Ectodermal cell (in vitro differentiated cells): Measurements from ENCODE around the gene COLQ. TPM values are rescaled to one million over a fixed set of nuclear protein-coding genes. Genes with fewer than 3 reads are reported as not detected.

Source experiments
- H3K27ac ChIP-seq: 2 replicates; pipeline ENCODE4 v1.7.0; 2013; ENCODE audit warnings: mild to moderate bottlenecking, low read depth, low read length; ENCODE audit not compliant: insufficient read depth, poor library complexity, severe bottlenecking
- H3K27me3 ChIP-seq: 2 replicates; pipeline ENCODE4 v1.7.0; 2013; ENCODE audit warnings: mild to moderate bottlenecking, low read length; ENCODE audit not compliant: insufficient read depth, control insufficient read depth, poor library complexity, severe bottlenecking
- H3K36me3 ChIP-seq: one replicate; pipeline ENCODE4 v1.7.0; 2013; ENCODE audit warnings: low read length; ENCODE audit not compliant: control insufficient read depth, insufficient read depth
- H3K4me1 ChIP-seq: one replicate; pipeline ENCODE4 v1.7.0; 2013; ENCODE audit warnings: low read length; ENCODE audit not compliant: control insufficient read depth, insufficient read depth
- H3K4me3 ChIP-seq: 2 replicates; pipeline ENCODE4 v1.7.0; 2013; ENCODE audit warnings: low read depth, low read length, control low read depth; ENCODE audit not compliant: insufficient read depth
- H3K9me3 ChIP-seq: 2 replicates; pipeline ENCODE4 v1.7.0; 2013; ENCODE audit warnings: mild to moderate bottlenecking, low read length, moderate library complexity; ENCODE audit not compliant: control insufficient read depth
- WGBS, 2 experiments: methylation state at CpG; one replicate each; pipeline ENCODE4 v1.1.7; 2013; ENCODE audit warnings: missing lambda C conversion rate in 2 of 2; 5-methylcytosine and 5-hydroxymethylcytosine counted together
- polyA plus RNA-seq, 4 experiments: library from polyadenylated mRNA; stranded (reverse); fragments of 50-300 nt; gene quantifications; one replicate each; pipeline ENCODE4 v1.2.3, GENCODE V29; 2013

COLQ gene
- polyA plus RNA-seq (2013, experiment 1 of 4): 4.8 TPM
- 3.3 TPM for polyA plus RNA-seq (2013, experiment 2 of 4)
- polyA plus RNA-seq (2013, experiment 3 of 4): 4.2 TPM
- 2.8 TPM for polyA plus RNA-seq (2013, experiment 4 of 4)

DNA sequence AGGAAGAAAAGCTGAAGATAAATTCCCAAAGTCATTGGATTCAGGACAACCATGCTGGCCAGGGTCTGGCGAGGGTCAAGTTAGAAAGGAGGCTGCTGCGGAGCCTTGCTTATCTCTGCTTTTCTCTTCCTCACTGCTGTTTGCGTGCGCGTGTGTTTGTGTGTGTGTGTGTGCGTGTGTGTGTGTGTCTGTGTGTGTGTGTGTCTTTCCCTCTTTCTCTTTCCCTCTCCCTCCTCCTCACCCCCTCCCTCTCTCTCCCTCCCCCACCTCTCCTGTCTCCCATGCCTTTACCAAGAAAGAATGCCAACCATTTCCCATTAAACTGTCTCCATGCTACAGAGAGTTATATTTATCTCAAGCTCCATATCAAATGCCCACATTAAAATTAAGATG, at the start of gene COLQ:
Gene COLQ, minus strand, starts transcription at position 134 of the 393 bp plus-strand sequence. Its CDS starts 81 bp downstream, at position 53.
- no peaks in the 10 kb centered on the region for H3K9me3 ChIP-seq
- peaks cover 4% of the 10 kb centered on the region for H3K4me1 ChIP-seq
- no peaks in the 10 kb centered on the region for H3K36me3 ChIP-seq
- no peak within 1 kb of the TSS for H3K4me3 ChIP-seq
- H3K27me3 ChIP-seq: no peaks in the 10 kb centered on the region
- no peak within 1 kb of the TSS for H3K27ac ChIP-seq
- 44 to 69% methylated on average over 2 of the region's 6 CpGs for WGBS, 2 experiments

DNA sequence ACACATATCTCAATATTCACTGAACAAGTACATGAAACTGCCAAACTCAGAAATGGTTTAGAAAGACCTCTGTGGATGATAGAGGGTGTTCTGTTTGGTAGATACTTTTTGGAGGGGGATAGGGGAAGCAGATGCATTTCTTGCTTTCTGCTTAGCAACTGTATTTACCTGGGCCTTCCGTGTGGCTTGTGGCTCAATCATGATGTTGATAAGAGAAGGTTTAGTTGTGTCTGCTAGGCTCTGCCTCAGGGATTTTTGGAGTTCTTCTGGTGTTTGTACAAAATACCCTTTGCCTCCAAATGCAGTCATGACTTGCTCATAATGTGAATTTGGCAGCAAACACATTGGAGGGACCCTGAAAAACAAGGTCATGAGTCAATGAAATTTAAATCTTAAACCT, 41.7 kb upstream of the COLQ start:
- no peak overlapping the region for H3K27ac ChIP-seq
- H3K9me3 ChIP-seq: no peaks in the 10 kb centered on the region
- H3K36me3 ChIP-seq: peaks cover 28% of the 10 kb centered on the region
- no peaks in the 10 kb centered on the region for H3K27me3 ChIP-seq
- H3K4me3 ChIP-seq: no peak overlapping the region
- H3K4me1 ChIP-seq: no peaks in the 10 kb centered on the region
- WGBS, 2 experiments: 96 to 100% methylated on average over 1 of the region's 1 CpG

DNA sequence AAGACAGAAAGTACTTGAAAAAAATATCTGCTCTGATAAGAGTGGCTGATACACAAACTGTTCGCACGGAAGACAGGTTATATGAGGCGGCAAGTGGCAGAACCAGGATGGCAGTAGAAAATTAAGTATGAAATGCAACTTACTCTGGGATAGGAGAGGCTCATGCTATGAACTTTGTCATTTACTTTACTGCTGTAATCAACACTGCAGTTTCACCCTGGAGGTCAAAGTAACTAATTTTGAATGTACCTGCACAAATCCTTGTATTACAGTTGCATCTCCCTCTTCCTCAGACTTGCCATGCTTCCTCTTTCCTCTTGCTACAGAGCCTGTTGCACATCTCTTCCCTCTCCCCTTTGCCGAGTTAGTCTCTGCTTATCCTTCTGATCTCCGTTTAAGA, 41.1 kb upstream of the COLQ start:
- 93 to 94% methylated on average over 5 of the region's 5 CpGs for WGBS, 2 experiments
- no peaks in the 10 kb centered on the region for H3K4me1 ChIP-seq
- H3K27me3 ChIP-seq: no peaks in the 10 kb centered on the region
- H3K4me3 ChIP-seq: no peak overlapping the region
- no peak overlapping the region for H3K27ac ChIP-seq
- no peaks in the 10 kb centered on the region for H3K9me3 ChIP-seq
- H3K36me3 ChIP-seq: peaks cover 25% of the 10 kb centered on the region

DNA sequence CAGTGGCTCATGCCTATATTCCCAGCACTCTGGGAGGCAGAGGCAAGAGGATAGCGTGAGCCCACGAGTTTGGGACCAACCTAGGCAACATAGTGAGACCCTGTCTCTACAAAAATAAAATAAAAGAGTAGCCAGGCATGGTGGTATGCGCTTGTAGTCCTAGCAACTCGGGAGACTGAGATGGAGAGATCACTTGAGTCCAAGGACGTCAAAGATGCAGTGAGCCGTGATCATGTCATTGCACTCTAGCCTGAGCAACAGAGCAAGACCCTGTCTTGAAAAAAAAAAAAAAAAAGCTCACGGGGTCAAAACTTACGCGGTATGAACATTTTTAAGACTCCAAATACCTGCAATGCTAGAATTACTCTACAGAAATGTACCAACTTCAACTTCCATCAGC, 37.1 kb upstream of the COLQ start:
- peaks cover 3% of the 10 kb centered on the region for H3K36me3 ChIP-seq
- H3K4me3 ChIP-seq: no peak overlapping the region
- H3K4me1 ChIP-seq: no peaks in the 10 kb centered on the region
- no peaks in the 10 kb centered on the region for H3K27me3 ChIP-seq
- H3K27ac ChIP-seq: no peak overlapping the region
- WGBS, 2 experiments: 94 to 96% methylated on average over 9 of the region's 9 CpGs
- no peaks in the 10 kb centered on the region for H3K9me3 ChIP-seq

DNA sequence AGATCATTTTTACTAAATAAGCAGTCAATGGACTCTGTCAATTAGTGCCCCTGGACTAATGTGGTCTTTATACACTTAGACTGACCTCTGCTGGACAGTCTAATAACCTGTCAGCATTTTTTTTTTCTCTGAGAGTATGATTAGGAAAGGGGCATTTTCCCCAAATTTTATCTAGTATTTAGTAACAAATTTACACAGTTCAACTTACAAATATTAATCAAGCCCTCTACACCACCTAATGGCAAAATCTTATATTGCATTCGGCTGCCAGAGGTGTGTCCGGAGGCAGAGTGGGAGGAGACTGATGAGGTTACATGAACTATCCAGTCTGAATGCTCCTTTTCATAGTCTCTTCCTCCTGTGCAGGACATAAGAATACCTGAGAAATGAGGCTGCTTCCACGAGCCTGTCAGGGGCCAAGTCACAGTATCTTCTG, 36.0 kb upstream of the COLQ start:
- 37 to 38% methylated on average over 3 of the region's 3 CpGs for WGBS, 2 experiments
- Histone ChIP-seq H3K4me3 (no peak overlapping the region), H3K27me3 (no peaks in the 10 kb centered on the region), H3K27ac (no peak overlapping the region), H3K36me3 (peaks cover 3% of the 10 kb centered on the region), H3K4me1 (no peaks in the 10 kb centered on the region), H3K9me3 (no peaks in the 10 kb centered on the region)

DNA sequence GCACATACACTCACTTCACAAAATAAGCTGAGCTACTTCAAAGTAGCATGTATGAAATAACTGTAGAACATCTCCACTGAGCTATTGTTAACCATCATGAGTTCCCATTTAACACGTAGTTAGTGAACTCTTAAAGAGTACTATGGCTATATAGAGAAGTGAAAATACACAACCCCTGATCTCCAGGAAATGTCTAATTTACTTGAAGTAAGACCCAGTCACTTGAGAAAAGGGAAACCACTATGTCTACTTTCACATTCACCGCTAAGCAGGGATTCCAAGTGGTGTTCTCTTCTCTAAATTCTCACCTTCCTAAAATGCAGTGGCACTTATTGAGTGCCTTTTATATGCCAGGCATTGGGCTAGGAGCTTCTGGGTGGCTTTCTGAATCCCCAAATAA, 35.0 kb upstream of the COLQ start:
- Histone ChIP-seq H3K4me1 (no peaks in the 10 kb centered on the region), H3K4me3 (no peak overlapping the region), H3K36me3 (peaks cover 7% of the 10 kb centered on the region), H3K27ac (no peak overlapping the region), H3K27me3 (no peaks in the 10 kb centered on the region), H3K9me3 (no peaks in the 10 kb centered on the region)
- WGBS, 2 experiments: 86 to 95% methylated on average over 1 to 2 of the region's 2 CpGs

DNA sequence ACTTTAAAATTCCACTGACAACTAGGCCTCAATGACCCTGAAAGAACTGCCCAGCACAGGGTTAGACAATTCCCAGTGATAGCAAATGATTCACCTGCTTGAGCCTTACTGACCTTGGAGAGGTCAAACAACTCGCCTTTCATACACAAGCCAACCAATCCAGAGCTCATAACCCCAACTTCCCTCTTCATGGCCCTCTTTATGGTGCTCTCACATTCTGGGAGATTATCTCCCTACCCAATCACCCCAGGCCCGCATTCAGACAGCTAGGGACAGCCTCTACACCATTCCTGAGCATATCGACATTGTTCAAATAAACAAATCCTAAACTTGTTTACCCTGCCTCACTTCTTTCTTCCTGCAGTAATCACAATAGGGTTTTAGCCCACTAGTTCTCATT, 32.2 kb upstream of the COLQ start:
- H3K4me3 ChIP-seq: no peak overlapping the region
- no peaks in the 10 kb centered on the region for H3K4me1 ChIP-seq
- H3K36me3 ChIP-seq: peaks cover 6% of the 10 kb centered on the region
- H3K27me3 ChIP-seq: no peaks in the 10 kb centered on the region
- WGBS, 2 experiments: 93 to 96% methylated on average over 3 of the region's 3 CpGs
- no peak overlapping the region for H3K27ac ChIP-seq
- H3K9me3 ChIP-seq: no peaks in the 10 kb centered on the region

DNA sequence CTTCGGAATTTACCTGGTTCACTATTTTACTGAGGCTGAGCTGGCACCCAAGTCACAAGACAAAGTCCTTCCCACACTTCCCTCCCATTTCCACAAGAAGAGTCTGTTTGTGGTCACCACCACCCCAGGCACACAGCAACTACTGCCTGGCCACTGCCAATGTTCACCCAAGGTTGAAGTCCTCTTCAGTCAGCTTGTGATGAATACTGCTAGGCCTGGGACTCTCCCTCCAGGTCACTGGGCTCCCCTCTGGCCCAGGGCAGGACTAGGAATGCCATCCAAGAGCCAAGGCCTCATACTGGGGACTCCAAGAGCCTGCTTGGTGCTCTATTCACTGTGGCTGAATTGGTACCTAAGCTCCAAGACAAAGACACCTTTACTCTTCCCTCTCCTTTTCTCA, 30.4 kb upstream of the COLQ start:
- H3K27me3 ChIP-seq: no peaks in the 10 kb centered on the region
- no peaks in the 10 kb centered on the region for H3K4me1 ChIP-seq
- no peak overlapping the region for H3K27ac ChIP-seq
- no peaks in the 10 kb centered on the region for H3K9me3 ChIP-seq
- peaks cover 6% of the 10 kb centered on the region for H3K36me3 ChIP-seq
- no peak overlapping the region for H3K4me3 ChIP-seq
- WGBS, 2 experiments: 90 to 96% methylated on average over 1 of the region's 1 CpG

DNA sequence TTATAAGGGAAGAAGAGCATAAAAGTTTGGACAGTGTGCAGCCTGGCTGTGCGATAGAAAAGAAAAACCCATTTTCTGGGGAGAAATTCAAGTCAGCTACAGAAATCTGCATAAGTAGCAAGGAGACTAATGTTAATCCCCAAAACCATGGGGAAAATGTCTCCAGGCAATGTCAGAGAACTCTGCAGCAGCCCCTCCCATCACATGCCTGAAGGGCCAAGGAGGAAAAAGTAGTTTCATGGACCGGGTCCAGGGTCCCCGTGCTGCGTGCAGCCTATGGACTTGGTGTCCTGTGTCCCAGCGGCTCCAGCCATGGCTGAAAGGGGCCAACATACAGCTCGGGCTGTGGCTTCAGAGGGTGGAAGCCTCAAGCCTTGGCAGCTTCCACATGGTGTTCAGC, 28.3 kb upstream of the COLQ start:
- H3K36me3 ChIP-seq: peaks cover 6% of the 10 kb centered on the region
- no peak overlapping the region for H3K27ac ChIP-seq
- WGBS, 2 experiments: 86 to 89% methylated on average over 6 of the region's 6 CpGs
- no peaks in the 10 kb centered on the region for H3K4me1 ChIP-seq
- H3K27me3 ChIP-seq: no peaks in the 10 kb centered on the region
- H3K9me3 ChIP-seq: no peaks in the 10 kb centered on the region
- no peak overlapping the region for H3K4me3 ChIP-seq

DNA sequence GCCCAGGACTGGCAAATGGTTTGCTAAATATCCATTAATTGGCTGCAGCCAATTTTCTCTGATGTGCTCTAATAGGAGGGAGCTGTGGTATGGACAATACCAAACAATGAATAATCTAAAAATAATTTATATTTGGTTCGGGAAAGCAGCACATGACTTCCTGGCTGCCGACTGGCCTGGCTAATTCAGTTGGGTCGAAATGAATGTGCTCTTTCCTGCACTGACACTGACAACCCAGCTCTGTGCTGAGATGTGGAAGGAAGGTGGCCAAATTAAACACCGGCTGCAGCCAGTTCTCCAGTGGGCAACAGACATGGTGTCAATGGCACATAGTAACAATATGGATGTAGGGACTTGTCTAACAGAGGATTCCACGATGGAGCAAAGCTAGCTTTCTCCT, 21.1 kb upstream of the COLQ start:
- Histone ChIP-seq H3K9me3 (no peaks in the 10 kb centered on the region), H3K27ac (no peak overlapping the region), H3K36me3 (no peaks in the 10 kb centered on the region), H3K4me3 (no peak overlapping the region), H3K4me1 (no peaks in the 10 kb centered on the region), H3K27me3 (no peaks in the 10 kb centered on the region)
- WGBS, 2 experiments: 91 to 95% methylated on average over 5 of the region's 5 CpGs

DNA sequence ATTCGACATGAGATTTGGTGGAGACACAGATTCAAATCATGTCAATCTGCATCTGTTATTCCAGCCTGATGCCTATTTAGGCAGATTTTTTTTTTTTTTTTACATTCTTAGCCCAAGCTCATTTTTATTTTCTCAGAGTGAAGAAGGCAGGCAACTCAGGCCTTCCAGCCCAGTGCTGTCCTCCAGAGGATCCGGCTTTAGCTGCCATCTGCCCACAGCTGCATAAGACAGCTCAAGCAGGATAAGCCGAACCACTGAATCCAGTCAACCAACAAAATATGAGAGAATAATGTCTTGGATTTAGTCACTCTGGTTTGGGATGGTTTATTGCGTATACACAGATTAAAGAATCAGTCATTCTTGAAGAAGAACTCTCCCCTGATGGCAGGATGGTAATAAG, 19.9 kb upstream of the COLQ start:
- Histone ChIP-seq H3K36me3 (no peaks in the 10 kb centered on the region), H3K27ac (no peak overlapping the region), H3K27me3 (no peaks in the 10 kb centered on the region), H3K9me3 (no peaks in the 10 kb centered on the region), H3K4me3 (no peak overlapping the region), H3K4me1 (no peaks in the 10 kb centered on the region)
- WGBS, 2 experiments: 96 to 98% methylated on average over 4 of the region's 4 CpGs
